Stimulated activated CD4-positive, alpha-beta T cell treated with anti-CD3 and anti-CD28 coated beads, Interleukin-2, amount 100 ng/mL, for 48 hours (primary cell): ENCODE data around the gene RCHY1.
"Not testable (repeated sequence)": the region's sequence is repeated elsewhere in the genome, so short reads cannot be mapped to it uniquely, and the experiment has no call there.

Experiments
- DNase-seq, 2 donors: peaks; one replicate each; pipeline ENCODE4 v3.0.0-alpha.2; 2020

RCHY1 gene

DNA sequence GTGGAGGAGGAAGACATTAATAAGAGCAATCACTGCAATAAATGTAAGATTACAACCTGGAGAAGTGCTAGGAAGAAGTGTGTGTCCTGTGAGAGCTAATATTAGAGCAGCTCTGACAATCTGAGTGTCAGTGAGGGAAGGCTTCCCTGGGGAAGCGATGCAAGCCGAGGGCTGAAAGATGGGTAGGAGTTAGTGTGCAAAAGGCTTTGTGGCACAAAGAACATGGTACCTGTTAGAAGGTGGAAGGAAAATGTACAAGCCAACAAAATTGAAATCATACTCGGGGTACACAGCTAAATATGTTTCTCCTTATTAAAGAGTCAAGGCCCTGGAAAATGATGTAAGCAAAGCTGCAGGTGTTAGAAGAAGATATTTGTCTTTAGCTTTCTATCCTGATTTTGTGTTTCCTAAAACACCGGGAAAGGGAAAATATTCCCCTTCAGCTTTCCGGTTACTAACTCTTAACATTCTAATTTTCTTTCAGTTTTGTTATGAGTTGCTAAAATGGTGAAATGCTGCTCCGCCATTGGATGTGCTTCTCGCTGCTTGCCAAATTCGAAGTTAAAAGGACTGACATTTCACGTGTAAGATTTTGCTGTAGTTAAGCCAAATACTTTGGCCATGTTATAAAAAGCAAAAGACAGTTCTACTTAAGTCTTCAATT, 878 bp upstream of the RCHY1 start:
- DNase-seq, result peak in 1 of 2 donors; percentile 5

DNA sequence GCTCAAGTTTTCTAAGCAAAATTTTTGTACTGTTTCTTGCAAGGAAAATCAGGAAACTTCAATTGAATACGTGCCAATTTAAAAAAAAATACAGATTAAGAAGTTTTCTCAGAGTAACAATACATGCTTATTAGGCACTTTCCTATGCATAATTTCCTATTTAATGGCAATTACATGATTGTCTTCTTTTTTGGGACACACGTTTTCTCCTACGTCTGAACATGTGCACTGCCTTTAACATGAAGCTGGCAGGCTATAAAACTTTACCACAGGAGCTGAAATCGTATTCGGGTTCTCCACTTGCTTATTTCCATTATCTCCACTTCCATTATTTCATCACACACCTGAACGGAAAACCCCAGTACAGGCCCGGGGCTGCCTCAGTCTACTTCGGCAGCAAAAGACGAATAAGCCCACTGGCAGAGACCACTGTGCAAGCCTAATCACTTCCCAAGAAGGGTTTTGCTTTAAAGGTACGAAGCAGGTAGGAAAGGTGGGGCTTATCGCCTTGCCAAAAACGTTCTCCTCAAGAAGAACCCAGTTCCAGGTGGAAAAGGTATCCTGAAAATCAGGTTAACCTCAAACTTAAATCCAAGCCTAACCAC, 575 bp downstream of the RCHY1 start:
- DNase-seq, result no peak

DNA sequence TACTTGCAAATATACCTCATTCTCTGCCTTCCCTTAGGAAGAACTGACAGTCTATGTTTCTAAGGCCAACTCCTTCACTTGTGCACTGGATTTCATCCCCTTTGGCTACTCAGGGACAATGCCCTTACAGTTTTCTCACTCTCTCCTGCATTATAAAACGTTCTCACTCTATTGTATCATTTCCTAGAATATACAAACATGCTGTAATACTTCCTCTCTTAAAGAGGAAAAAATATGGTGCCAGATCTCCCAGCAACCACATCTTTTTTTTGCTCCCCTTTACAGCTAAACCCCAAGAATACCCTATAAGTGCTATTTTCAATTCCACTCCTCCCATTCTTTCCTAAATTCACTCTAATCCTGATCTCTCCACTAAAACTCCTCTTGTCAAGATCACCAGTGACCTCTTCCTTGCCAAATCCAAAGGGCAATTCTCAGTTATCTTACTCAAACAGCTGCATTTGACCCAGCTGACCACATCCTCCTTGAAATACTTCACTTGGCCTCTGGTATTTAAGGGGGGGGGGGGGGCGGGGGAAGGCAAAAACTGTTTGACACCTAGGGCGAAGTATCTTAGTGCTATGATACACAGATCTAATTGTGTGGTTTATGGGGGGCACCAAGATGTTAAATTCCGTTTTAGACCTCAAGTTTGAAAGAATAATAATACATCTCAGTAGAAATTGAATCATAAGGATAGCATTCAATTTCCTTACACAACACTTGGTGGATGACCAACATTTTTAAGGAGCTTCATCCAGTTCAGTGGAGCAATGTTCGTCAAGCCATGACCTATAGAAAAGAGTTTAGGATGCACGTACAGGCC, 1.6 kb downstream of the RCHY1 start:
- DNase-seq, result no peak

DNA sequence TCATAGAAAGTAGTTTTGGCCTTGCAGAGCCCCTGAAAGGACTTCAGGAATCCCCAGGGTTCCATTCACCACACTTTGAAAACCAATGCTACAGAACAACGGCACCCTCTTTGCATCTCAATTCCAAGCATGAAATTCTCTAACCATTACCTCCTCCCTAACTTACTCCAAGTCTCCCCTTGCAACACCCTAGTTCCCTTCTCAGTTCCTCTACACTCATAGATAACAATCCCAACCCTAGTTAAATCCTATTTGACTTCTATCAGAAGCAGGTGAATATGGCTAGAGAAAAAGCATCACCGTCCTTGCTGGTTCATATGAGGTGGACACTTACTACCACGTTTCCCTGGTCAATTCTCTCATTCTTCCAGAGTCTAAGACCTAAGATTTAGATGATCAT, 2.4 kb downstream of the RCHY1 start:
- no peak for DNase-seq

DNA sequence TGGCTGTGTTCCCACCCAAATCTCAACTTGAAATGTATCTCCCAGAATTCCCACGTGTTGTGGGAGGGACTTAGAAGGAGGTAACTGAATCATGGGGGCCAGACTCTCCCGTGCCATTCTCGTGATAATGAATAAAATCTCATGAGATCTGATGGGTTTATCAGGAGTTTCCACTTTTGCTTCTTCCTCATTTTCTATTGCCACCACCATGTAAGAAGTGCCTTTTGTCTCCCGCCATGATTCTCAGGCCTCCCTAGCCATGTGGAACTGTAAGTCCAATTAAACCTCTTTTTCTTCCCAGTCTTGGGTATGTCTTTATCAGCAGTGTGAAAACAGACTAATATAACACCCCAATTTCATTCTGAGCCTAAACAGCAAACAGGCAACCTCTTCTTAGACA, 4.6 kb downstream of the RCHY1 start:
- DNase-seq, result not testable (repeated sequence)

DNA sequence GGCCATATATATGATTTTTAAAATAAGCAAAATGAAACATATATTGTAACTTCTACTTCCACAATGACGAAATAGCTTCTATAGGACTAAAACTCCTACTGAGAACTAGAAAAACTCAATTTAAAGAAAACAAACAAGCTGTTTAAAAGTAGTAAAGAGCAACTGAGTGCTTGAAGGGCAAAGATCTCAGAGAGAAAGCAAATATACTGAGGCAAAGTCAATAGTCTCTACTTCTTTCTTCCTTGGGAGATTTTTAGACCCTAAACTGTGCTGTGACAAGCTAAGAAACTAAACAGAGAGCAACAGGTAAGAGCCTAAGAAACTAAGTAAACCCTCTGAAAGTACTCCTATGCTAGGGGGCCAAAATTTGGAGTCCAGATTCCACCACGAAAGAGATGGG, 8.6 kb downstream of the RCHY1 start:
- no peak for DNase-seq

DNA sequence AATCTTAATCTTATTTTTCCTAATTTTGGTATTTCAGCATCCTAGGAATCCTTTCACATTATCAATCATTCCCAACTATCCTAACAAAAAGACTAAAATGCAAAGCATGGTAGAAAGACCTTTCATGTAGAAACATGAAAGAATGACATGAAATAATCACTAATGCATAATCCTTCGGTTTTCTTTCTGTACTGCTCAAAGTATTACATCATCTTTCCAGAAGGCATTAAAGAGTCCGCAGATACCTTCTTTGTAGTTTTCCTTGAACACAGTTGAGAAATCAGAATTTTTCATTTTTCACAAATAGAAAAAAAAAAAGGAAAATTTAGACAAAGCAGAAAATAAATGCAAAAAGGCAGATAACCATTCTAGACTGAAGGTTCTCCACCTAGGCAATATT, 11.5 kb downstream of the RCHY1 start:
- no peak for DNase-seq

DNA sequence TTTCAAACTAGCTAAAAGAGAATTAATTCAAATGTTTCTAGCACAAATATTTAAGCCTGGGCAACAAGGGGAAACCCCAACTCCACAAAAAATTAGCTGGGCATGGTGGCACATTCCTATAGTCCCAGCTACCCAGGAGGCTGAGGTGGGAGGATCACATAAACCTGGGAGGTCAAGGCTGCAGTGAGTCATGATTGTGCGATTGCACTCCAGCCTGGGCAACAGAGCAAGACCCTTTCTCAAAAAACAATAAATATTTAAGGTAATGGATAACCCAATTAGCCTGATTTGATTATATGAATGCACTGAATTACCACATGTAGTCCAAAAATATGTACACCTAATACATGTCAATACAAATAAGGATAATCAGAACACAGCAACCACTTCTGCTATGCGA, 14.3 kb downstream of the RCHY1 start:
- DNase-seq, result no peak

DNA sequence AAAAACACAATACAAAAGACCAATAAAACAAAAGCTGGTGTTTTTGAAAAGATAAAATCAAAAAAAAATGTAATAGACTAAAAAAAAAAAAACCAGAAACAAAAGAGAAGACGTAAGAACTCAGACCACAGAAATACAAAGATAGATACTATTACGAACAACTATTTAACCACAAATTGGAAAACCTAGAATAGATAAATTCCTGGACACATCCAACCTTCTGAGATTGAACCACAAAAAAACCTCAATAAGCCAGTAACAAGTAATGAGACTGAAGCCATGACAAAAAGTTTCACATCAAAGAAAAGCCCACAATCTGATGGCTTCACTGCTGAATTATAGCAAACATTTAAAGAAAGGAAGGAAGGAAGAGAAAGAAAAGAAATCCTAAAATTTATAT, 16.2 kb downstream of the RCHY1 start:
- DNase-seq, result no peak

DNA sequence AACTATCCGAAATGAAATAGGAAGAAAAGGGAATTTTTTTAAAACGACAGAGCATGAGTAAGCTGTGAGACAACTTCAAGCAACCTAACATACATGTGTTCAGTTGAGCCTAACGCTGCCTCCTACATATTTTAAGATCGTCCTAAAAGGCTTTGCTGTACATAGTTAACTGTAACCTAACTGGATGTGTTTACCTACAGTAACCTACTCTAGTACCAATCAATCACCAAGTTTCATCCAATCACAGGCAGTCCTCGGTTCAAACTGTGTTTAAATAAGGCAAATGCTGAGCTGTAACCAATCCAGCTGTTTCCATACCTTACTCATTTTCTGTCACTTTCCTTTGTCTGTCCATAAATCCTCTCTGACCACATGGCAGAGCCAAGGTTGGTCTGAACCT, 17.1 kb downstream of the RCHY1 start:
- DNase-seq, result no peak

DNA sequence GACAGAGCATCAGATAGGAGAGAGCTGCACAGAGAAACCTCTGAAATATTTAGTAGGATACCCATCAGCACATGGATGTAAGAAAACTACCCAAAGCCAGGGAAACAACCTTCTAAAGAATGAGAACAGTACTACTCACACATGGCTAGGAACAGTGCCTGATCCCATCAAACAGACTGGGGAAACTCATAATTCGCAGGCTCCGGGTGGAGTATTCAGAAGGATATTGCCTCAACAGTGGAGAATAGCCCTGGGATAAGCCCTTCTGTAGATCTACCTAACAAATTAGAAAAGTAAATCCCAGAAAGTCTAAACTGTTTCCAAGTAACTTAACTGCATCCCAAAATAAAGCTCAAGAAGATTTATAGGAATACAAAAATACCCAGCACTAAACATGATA, 17.8 kb downstream of the RCHY1 start:
- DNase-seq, result no peak

DNA sequence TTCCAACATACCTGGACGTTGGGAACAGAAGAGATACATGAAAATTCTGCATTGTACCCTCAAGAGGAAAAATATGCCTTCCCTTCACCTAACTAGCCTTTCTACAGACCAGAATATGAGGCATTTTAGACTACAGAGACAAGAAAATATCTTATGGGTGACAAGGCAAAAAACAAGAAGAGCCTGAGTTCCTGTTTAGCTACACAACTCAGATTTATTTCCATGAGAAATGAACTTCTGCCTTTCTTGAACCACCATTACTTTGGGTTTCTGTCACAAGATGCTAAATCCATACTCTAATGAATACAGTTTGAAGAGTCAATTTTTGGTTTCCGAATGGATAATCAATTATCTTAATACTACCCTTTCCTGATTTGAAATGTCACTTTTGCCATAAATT, 18.7 kb downstream of the RCHY1 start:
- DNase-seq, result no peak

DNA sequence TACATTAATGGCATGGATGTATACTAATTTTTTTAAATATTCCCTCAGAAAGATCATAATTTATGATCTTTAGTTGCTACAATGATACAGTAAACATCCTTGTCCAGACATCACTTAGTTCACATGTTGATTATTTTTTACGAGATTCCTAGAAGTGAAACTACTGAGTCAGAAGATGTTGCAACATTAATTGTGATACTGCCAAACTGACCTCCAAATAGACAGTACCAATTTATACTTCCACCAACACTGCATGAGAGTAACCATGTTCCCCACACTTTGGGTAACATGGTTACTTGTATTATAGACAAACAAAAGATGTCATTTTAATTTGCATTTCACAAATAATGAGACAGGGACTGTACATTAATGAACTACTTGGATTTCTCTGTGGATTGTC, 19.6 kb downstream of the RCHY1 start:
- DNase-seq, result no peak

DNA sequence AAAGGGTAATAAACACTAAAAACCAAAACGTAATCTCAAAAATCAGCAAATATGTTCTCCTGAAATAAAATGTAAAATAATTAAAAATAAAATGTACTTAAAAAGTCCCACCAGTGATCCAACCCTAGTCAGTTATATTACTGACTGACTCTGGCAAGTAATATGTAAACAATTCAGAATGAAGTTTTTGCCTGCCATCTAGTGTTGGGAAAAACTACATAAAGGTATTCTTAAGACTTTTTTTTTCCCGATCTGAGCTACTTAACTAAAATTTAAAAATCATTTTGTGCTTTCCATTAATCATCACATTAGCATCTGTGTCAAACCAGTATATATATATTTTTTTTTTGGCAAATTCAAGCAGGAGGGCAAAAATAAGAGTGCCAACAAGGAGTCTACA, 24.0 kb downstream of the RCHY1 start:
- no peak for DNase-seq

DNA sequence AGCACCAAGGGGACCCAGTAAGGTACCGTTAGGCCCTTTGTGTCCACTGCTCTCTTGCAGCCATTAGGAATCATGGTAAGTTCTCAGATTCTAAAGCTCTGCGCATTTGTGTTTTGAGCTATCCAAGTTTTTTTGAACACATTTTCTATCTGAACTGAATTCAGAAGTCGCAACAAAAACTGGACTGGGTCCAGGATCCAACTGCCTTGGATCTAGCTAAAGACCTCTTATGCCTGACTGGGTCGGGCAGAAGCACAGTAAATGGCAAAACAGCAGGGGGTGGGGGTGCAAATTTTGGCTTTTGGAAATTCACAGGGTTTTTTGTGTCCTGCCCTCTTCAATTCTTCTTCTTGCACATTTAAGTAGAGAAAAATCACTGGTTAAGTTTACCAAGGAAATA, 30.0 kb downstream of the RCHY1 start:
- no peak for DNase-seq

DNA sequence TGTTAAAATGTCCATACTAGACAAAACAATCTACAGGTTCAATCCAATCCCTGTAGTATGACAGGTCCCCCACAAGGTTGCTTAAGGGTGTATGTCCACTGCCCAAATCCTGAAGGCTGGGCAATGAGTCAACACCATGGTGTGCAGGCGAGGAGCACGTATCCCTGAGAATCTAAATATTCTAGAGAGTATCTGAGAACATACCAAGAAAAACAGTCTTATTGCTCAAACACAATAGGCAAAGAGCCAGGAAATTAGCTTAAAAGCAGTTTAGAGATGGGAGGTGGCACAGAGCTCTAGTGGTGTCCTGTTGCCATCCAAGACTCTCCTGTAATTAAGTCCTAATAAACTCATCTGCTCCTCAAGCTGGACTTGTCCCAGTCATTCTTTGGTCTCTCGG, 37.0 kb downstream of the RCHY1 start:
- DNase-seq, result no peak

DNA sequence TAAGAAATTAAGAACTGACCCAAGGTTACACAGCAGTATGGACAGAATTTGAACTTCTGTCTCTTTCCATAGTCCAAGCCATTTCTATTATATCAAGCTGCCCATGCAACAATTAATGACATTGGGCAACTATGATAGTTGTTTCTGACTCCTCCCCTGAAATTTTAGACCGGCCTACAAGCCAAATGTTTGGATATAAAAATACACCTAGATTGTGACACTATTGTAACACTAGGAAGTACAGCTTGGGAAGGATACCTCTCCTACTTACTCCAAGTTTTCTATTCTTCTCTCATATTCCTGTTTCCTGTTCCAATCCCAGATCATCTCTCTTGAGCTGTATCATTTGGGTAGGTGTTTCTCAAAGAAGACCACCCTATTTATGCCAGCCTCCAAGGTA, 43.5 kb downstream of the RCHY1 start:
- no peak for DNase-seq

DNA sequence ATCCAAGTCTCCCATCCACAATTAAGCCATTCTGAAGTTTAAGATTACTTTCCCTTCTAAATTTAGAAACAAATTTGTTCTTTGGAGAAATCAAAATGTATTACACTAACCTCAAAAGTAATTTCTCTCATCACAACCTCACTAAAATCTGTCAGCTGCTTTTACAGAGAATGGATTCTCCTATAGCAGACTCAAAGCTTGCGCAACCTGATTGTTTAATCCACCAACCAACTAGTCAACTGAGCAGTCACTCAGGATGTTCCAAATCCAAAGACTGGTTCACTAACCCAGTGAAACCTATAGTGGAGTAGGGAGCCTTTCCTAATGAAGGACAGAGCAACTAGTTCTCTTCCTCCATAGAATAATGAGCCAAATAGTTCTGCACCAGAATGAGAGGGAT, 44.3 kb downstream of the RCHY1 start:
- no peak for DNase-seq

DNA sequence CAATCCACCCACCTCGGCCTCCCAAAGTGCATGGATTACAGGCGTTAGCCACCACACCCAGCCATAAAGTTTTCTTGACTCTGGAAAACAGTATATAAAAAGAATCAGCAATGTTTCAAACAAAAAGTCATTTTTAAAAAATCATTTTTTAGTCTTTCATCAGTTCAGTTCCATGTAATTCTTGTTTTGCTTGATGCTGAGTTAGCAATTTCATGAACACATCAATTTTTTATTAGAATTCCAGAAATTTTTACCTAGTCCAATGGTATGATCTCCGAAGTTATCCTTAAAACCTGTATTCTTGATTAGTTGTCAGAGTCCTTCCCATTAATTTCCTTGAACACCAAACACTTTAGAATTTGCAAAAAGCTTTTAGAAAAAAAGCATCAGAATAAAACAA, 56.8 kb downstream of the RCHY1 start:
- DNase-seq, result no peak

DNA sequence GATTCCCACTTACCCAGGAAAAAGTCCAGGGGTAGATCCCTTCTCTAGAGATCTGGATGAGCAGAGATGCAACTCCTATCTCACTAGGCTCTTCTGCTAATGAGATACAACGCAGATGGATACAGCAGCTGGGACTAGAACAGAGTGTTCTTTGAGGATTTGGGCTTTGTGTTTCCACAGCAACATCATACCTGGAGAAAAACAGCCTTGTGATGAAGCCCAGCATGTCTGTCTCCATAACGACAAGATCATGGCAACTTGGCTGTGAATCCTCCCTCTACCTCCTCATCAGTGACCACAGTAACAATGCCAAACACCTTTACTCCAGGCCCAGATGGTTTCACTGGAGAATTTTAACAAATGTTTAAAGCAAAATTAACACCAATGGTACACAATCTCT, 80.1 kb downstream of the RCHY1 start:
- DNase-seq, result no peak

DNA sequence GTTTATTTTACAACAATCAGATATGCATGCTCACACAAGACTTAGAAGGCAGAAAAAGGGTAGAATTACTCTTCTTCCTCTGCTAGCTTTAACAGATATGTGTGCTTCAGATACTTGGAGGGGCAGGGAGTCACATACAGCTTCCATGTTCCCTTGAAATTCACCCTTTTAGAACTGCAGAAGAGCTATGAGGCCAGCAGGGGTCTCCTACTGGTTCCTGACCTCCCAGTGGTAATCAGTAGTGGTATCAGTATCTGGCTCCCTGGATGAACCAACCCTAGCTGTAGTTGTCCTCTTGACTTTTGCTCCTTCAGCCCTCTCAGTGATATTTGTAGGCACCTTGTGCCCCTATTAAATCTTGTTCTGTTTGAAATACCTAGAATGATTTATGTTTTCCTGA, 81.5 kb downstream of the RCHY1 start:
- DNase-seq, result no peak

DNA sequence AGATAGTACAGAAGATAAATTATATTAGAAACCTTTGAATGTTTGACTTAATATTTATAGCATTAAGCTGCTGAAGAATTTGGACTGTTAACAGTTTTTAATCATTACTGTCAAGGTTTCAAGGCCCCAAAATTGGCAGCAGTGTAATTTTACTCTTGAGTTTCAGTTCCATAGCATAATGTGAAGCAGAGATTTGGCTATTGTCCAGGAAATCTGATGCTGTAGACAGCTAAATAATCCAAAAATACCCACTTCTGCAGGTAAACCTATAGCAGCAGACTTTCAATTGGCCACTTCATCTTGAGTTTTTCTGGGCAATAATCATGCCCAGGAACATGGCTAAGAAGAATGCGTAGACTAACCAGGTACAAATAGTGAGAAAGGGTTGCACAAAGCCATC, 85.0 kb downstream of the RCHY1 start:
- DNase-seq, result no peak
